HEK293T (cell line): ENCODE measurements around the gene JAKMIP2.

Source experiments
- CTCF ChIA-PET: fragments of 350-600 bp; formaldehyde crosslinking; extraction: SDS; loops from one replicate; lab custom pipeline; 2021; ENCODE audit warnings: antibody characterized with exemption, inconsistent platforms; lab: Yijun Ruan, JAX
- POLR2A ChIA-PET: fragments of 350-600 bp; formaldehyde crosslinking; extraction: SDS; loops from one replicate; lab custom pipeline; 2020; ENCODE audit warnings: antibody characterized with exemption, inconsistent platforms; lab: Yijun Ruan, JAX
- DNase-seq: peaks from one replicate; pipeline ENCODE4 v3.0.0; 2012; ENCODE audit warnings: mixed read lengths; ENCODE audit errors: extremely low spot score
- ARNT ChIP-seq: fragments of 450-650 bp; IDR thresholded peaks from 2 replicates; pipeline ENCODE4 v1.6.1; 2017; ENCODE audit warnings: mild to moderate bottlenecking
- BHLHE40 ChIP-seq: fragments of 450-650 bp; IDR thresholded peaks from 2 replicates; pipeline ENCODE4 v1.6.1; 2016; ENCODE audit warnings: mild to moderate bottlenecking, moderate library complexity, borderline replicate concordance
- CTBP1 ChIP-seq: fragments of 450-650 bp; IDR thresholded peaks from 2 replicates; pipeline ENCODE4 v1.6.1; 2016; ENCODE audit warnings: borderline replicate concordance
- ELF4 ChIP-seq: fragments of 450-650 bp; IDR thresholded peaks from 2 replicates; pipeline ENCODE4 v1.6.1; 2017; ENCODE audit warnings: antibody characterized with exemption
- FOXA1 ChIP-seq: fragments of 450-650 bp; IDR thresholded peaks from 2 replicates; pipeline ENCODE4 v1.6.1; 2016; ENCODE audit warnings: mild to moderate bottlenecking
- FOXK2 ChIP-seq: fragments of 450-650 bp; IDR thresholded peaks from 2 replicates; pipeline ENCODE4 v1.6.1; 2016; ENCODE audit warnings: mild to moderate bottlenecking
- FOXM1 ChIP-seq: fragments of 450-650 bp; IDR thresholded peaks from 2 replicates; pipeline ENCODE4 v1.6.1; 2017; ENCODE audit warnings: mild to moderate bottlenecking, borderline replicate concordance
- HDGF ChIP-seq: fragments of 450-650 bp; IDR thresholded peaks from 2 replicates; pipeline ENCODE4 v1.6.1; 2017; ENCODE audit warnings: antibody characterized with exemption, borderline replicate concordance
- L3MBTL2 ChIP-seq: fragments of 450-650 bp; conservative IDR thresholded peaks from 2 replicates; pipeline ENCODE4 v1.6.1; 2016; ENCODE audit warnings: mild to moderate bottlenecking
- LEF1 ChIP-seq: fragments of 450-650 bp; IDR thresholded peaks from 2 replicates; pipeline ENCODE4 v1.6.1; 2017; ENCODE audit warnings: mild to moderate bottlenecking, borderline replicate concordance
- NFRKB ChIP-seq: fragments of 450-650 bp; IDR thresholded peaks from 2 replicates; pipeline ENCODE4 v1.6.1; 2016; ENCODE audit warnings: mild to moderate bottlenecking, moderate library complexity
- PKNOX1 ChIP-seq: fragments of 450-650 bp; IDR thresholded peaks from 2 replicates; pipeline ENCODE4 v1.6.1; 2016
- SP1 ChIP-seq: fragments of 450-650 bp; IDR thresholded peaks from 2 replicates; pipeline ENCODE4 v1.6.1; 2017
- SUZ12 ChIP-seq: fragments of 450-650 bp; IDR thresholded peaks from 2 replicates; pipeline ENCODE4 v1.6.1; 2016; ENCODE audit warnings: mild to moderate bottlenecking
- TARDBP ChIP-seq: fragments of 450-650 bp; IDR thresholded peaks from 2 replicates; pipeline ENCODE4 v1.6.1; 2016
- ZNF384 ChIP-seq: fragments of 450-650 bp; IDR thresholded peaks from 2 replicates; pipeline ENCODE4 v1.6.1; 2016

The JAKMIP2 gene

GRCh38 chr5:147567917-147568598 lies 214.5 kb downstream of the JAKMIP2 start:
- TF ChIP-seq NFRKB (no peak), SUZ12 (no peak), L3MBTL2 (no peak), ELF4 (no peak), FOXM1 (no peak), BHLHE40 (no peak), ZNF384 (no peak), HDGF (no peak), FOXA1 (no peak), LEF1 (no peak), FOXK2 (no peak), ARNT (no peak), SP1 (no peak), CTBP1 (no peak), TARDBP (no peak), PKNOX1 (no peak)
- no peak for DNase-seq
- CTCF ChIA-PET = no interaction called here
- POLR2A ChIA-PET = no interaction called here

- POLR2A ChIA-PET = no interaction called here
Observed at GRCh38 chr5:147565524-147565923, 217.0 kb downstream of the JAKMIP2 start.

GRCh38 chr5:147564124-147564486 lies 218.4 kb downstream of the JAKMIP2 start:
- DNase-seq = no peak
- ChIA-PET CTCF (no interaction called here), POLR2A (no interaction called here)
- no peak for TF ChIP-seq SUZ12
- TF ChIP-seq FOXA1 = no peak
- no peak for TF ChIP-seq HDGF
- TF ChIP-seq ZNF384 = no peak

More at GRCh38 chr5:147565524-147565923, 217.0 kb downstream of the JAKMIP2 start:
- no peak for DNase-seq
- CTCF ChIA-PET = no interaction called here
- TF ChIP-seq FOXK2 (no peak), PKNOX1 (no peak), LEF1 (no peak), TARDBP (no peak), ELF4 (no peak), ZNF384 (no peak), BHLHE40 (no peak), HDGF (no peak), FOXA1 (no peak), ARNT (no peak), NFRKB (no peak), CTBP1 (no peak), SP1 (no peak), FOXM1 (no peak), SUZ12 (no peak), L3MBTL2 (no peak)

- no peak for TF ChIP-seq SUZ12
- TF ChIP-seq BHLHE40 = no peak
- no peak for TF ChIP-seq SP1
- no peak for TF ChIP-seq FOXM1
- no peak for TF ChIP-seq ELF4
- TF ChIP-seq FOXK2 = no peak
- TF ChIP-seq HDGF = no peak
- no peak for TF ChIP-seq LEF1
- ChIA-PET CTCF (no interaction called here), POLR2A (no interaction called here)
- no peak for DNase-seq
Observed at GRCh38 chr5:147563466-147564123, 218.9 kb downstream of the JAKMIP2 start.

- TF ChIP-seq TARDBP = no peak
- POLR2A ChIA-PET = no interaction called here
- CTCF ChIA-PET = no interaction called here
- DNase-seq = no peak
Observed at GRCh38 chr5:147561435-147561834, 221.1 kb downstream of the JAKMIP2 start.

GRCh38 chr5:147560718-147561331 lies 221.7 kb downstream of the JAKMIP2 start:
- DNase-seq = no peak
- CTCF ChIA-PET = interaction anchor here (1.5 kb wide), 1 partner anchor 17 kb away, joined by 3 read pairs; no protein-coding TSS in a partner anchor
- TF ChIP-seq ELF4 (no peak), ZNF384 (no peak), TARDBP (no peak), L3MBTL2 (no peak), BHLHE40 (no peak), HDGF (no peak), SP1 (no peak), FOXM1 (no peak), PKNOX1 (no peak), FOXK2 (no peak), FOXA1 (no peak), CTBP1 (no peak), SUZ12 (no peak), NFRKB (no peak)
- POLR2A ChIA-PET = no interaction called here
